PC-9 (cell line): ENCODE data around the gene NXPH1. TPM values are rescaled to one million over a fixed set of nuclear protein-coding genes. Genes with fewer than 3 reads are reported as not detected.

ENCODE experiments used
- BruUV-seq: library from RNA; stranded (reverse); fragments of 400-500 nt; replicated peaks from 2 replicates; lab custom pipeline; 2021; lab: Mats Ljungman, UMichigan
- CTCF ChIA-PET: fragments of 300-600 bp; sonication (Branson Sonifier 250); formaldehyde crosslinking; loops from one replicate; lab custom pipeline; 2022; ENCODE audit warnings: antibody characterized with exemption; lab: Charles Lee
- POLR2A ChIA-PET: fragments of 300-600 bp; sonication (Branson Sonifier 250); formaldehyde crosslinking; loops from one replicate; lab custom pipeline; 2022; ENCODE audit warnings: antibody characterized with exemption; ENCODE audit not compliant: unreplicated experiment; lab: Charles Lee
- DNase-seq, 2 experiments: peaks; one replicate each; pipeline versions ENCODE4 v3.0.0 to v3.0.0-alpha.2; 2015 to 2022; ENCODE audit warnings: mixed read lengths in 1 of 2
- H2AFZ ChIP-seq: fragments of 200-600 bp; sonication (generic); 2 replicates; pipeline ENCODE4 v1.8.1; 2017; ENCODE audit warnings: antibody characterized with exemption
- H3F3A ChIP-seq: fragments of 200-600 bp; sonication (generic); 2 replicates; pipeline ENCODE4 v1.8.1; 2017; ENCODE audit warnings: antibody characterized with exemption, mild to moderate bottlenecking, low read depth; ENCODE audit not compliant: insufficient read depth
- H3K27ac ChIP-seq: fragments of 200-600 bp; sonication (generic); 2 replicates; pipeline ENCODE4 v1.6.1; 2016; ENCODE audit warnings: mixed run types
- H3K27me3 ChIP-seq: fragments of 200-600 bp; sonication (generic); 2 replicates; pipeline ENCODE4 v1.6.1; 2016; ENCODE audit warnings: low read depth, mixed run types; ENCODE audit not compliant: insufficient read depth
- H3K36me3 ChIP-seq: fragments of 200-600 bp; sonication (generic); 2 replicates; pipeline ENCODE4 v1.6.1; 2016; ENCODE audit warnings: low read depth, mixed run types
- H3K4me1 ChIP-seq: fragments of 200-600 bp; sonication (generic); replicated peaks from 2 replicates; pipeline ENCODE4 v1.6.1; 2016; ENCODE audit warnings: mixed run types; ENCODE audit not compliant: insufficient read depth
- H3K4me2 ChIP-seq: fragments of 200-600 bp; sonication (generic); 2 replicates; pipeline ENCODE4 v1.6.1; 2017; ENCODE audit warnings: mixed run types
- H3K4me3 ChIP-seq: fragments of 200-600 bp; sonication (generic); 2 replicates; pipeline ENCODE4 v1.6.1; 2016; ENCODE audit warnings: mixed run types
- H3K79me2 ChIP-seq: fragments of 200-600 bp; sonication (generic); 2 replicates; pipeline ENCODE4 v1.6.1; 2017; ENCODE audit warnings: low read depth, mixed run types
- H3K9me2 ChIP-seq: fragments of 200-600 bp; sonication (generic); 2 replicates; pipeline ENCODE4 v1.8.1; 2017; ENCODE audit warnings: mild to moderate bottlenecking; ENCODE audit not compliant: insufficient read depth
- H3K9me3 ChIP-seq: fragments of 200-600 bp; sonication (generic); 2 replicates; pipeline ENCODE4 v1.8.1; 2016; ENCODE audit warnings: low read depth; ENCODE audit not compliant: insufficient read depth
- H4K20me1 ChIP-seq: fragments of 200-600 bp; sonication (generic); 2 replicates; pipeline ENCODE4 v1.8.1; 2017; ENCODE audit not compliant: insufficient read depth
- CTCF ChIP-seq: fragments of 200-600 bp; sonication (generic); conservative IDR thresholded peaks from 2 replicates; pipeline ENCODE4 v1.6.1; 2017; ENCODE audit warnings: mixed run types, antibody characterized with exemption, mild to moderate bottlenecking, moderate library complexity
- EZH2 ChIP-seq: fragments of 200-600 bp; sonication (generic); IDR thresholded peaks from 2 replicates; pipeline ENCODE4 v1.8.0; 2017; ENCODE audit warnings: antibody characterized with exemption, low read depth
- intact Hi-C: fragments of 100-400 bp; cut with micrococcal nuclease; formaldehyde crosslinking; loops from one replicate; pipeline ENCODE4 v1.10.0; 2022; ENCODE audit not compliant: unreplicated experiment
- total RNA-seq: library from RNA; stranded (reverse); gene quantifications from 2 replicates; pipeline ENCODE4 v1.2.3, GENCODE V29; 2021

The NXPH1 gene
- total RNA-seq, 1 experiment from 2014 or later, result not detected

GRCh38 chr7:8511855-8512254, 78.4 kb downstream of the NXPH1 start:
- H3F3A ChIP-seq, result no peaks in the 10 kb centered on the region
- H2AFZ ChIP-seq, result no peak overlapping the region
- H3K4me2 ChIP-seq, result no peak overlapping the region
- H4K20me1 ChIP-seq, result no peaks in the 10 kb centered on the region
- ChIA-PET POLR2A (interaction anchor here (0.7 kb wide), 1 partner anchor 72 kb away, joined by 4 read pairs; no protein-coding TSS in a partner anchor), CTCF (no interaction called here)
- no peaks in the 10 kb centered on the region for H3K9me2 ChIP-seq
- no TSS peak for BruUV-seq
- DNase-seq, result no peak
- H3K27me3 ChIP-seq, result no peaks in the 10 kb centered on the region
- H3K4me3 ChIP-seq, result no peak overlapping the region
- no peaks in the 10 kb centered on the region for H3K9me3 ChIP-seq
- no peak overlapping the region for H3K27ac ChIP-seq
- no peaks in the 10 kb centered on the region for H3K36me3 ChIP-seq
- H3K4me1 ChIP-seq, result no peaks in the 10 kb centered on the region
- intact Hi-C loops, result no loop called here
- TF ChIP-seq CTCF (no peak), EZH2 (no peak)
- H3K79me2 ChIP-seq, result no peaks in the 10 kb centered on the region

GRCh38 chr7:8514781-8515519, 81.5 kb downstream of the NXPH1 start:
- H3K27me3 ChIP-seq, result 0 out of 2 replicates have a peak, but pooled peaks cover 3% of the 10 kb centered on the region
- TF ChIP-seq CTCF, result no peak
- TF ChIP-seq EZH2, result no peak
- no peak overlapping the region for H3K4me2 ChIP-seq
- no peaks in the 10 kb centered on the region for H3K79me2 ChIP-seq
- H3K36me3 ChIP-seq, result no peaks in the 10 kb centered on the region
- intact Hi-C loops, result no loop called here
- no peaks in the 10 kb centered on the region for H3F3A ChIP-seq
- H3K4me1 ChIP-seq, result no peaks in the 10 kb centered on the region
- no TSS peak for BruUV-seq
- no peak overlapping the region for H3K27ac ChIP-seq
- H4K20me1 ChIP-seq, result no peaks in the 10 kb centered on the region
- no peak overlapping the region for H3K4me3 ChIP-seq
- POLR2A ChIA-PET, result no interaction called here
- H3K9me2 ChIP-seq, result no peaks in the 10 kb centered on the region
- DNase-seq, result no peak
- no peaks in the 10 kb centered on the region for H3K9me3 ChIP-seq
- no peak overlapping the region for H2AFZ ChIP-seq
- CTCF ChIA-PET, result interaction anchor here (0.6 kb wide), 1 partner anchor 15 kb away, joined by 5 read pairs; no protein-coding TSS in a partner anchor

- TF ChIP-seq EZH2 (no peak), CTCF (no peak)
- H3K79me2 ChIP-seq, result no peaks in the 10 kb centered on the region
- no peaks in the 10 kb centered on the region for H3K36me3 ChIP-seq
- H3K4me1 ChIP-seq, result no peaks in the 10 kb centered on the region
- BruUV-seq, result no TSS peak
- no peaks in the 10 kb centered on the region for H3F3A ChIP-seq
- H4K20me1 ChIP-seq, result no peaks in the 10 kb centered on the region
- H3K27me3 ChIP-seq, result 0 out of 2 replicates have a peak, but pooled peaks cover 3% of the 10 kb centered on the region
- H3K4me2 ChIP-seq, result no peak overlapping the region
- H3K9me2 ChIP-seq, result no peaks in the 10 kb centered on the region
- intact Hi-C loops, result no loop called here
- no peak overlapping the region for H3K4me3 ChIP-seq
- no peaks in the 10 kb centered on the region for H3K9me3 ChIP-seq
- ChIA-PET POLR2A (no interaction called here), CTCF (no interaction called here)
- no peak for DNase-seq
- no peak overlapping the region for H2AFZ ChIP-seq
- no peak overlapping the region for H3K27ac ChIP-seq
Observed at GRCh38 chr7:8515640-8516185, 82.3 kb downstream of the NXPH1 start.
